Ishikawa (cell line): ENCODE results near the gene TEX10.
A peak's percentile ranks its signal among the peaks of the same experiment; 100 is the strongest.

Experiments
- CEBPB ChIP-seq: IDR thresholded peaks from 2 replicates; pipeline ENCODE4 v1.6.1; 2012
- CREB1 ChIP-seq: IDR thresholded peaks from 2 replicates; pipeline ENCODE4 v1.6.1; 2012; ENCODE audit warnings: low read depth
- EGR1 ChIP-seq: IDR thresholded peaks from 2 replicates; pipeline ENCODE4 v1.6.1; 2012
- EP300 ChIP-seq: IDR thresholded peaks from 2 replicates; pipeline ENCODE4 v1.6.1; 2012; ENCODE audit warnings: borderline replicate concordance
- FOXM1 ChIP-seq: IDR thresholded peaks from 2 replicates; pipeline ENCODE4 v1.6.1; 2012; ENCODE audit warnings: low read depth, borderline replicate concordance
- MAX ChIP-seq: IDR thresholded peaks from 2 replicates; pipeline ENCODE4 v1.6.1; 2012
- NFIC ChIP-seq: IDR thresholded peaks from 2 replicates; pipeline ENCODE4 v1.6.1; 2012
- RAD21 ChIP-seq: IDR thresholded peaks from 2 replicates; pipeline ENCODE4 v1.6.1; 2012; ENCODE audit warnings: low read depth
- REST ChIP-seq: IDR thresholded peaks from 2 replicates; pipeline ENCODE4 v1.6.1; 2012; ENCODE audit warnings: low read depth, mild to moderate bottlenecking
- TAF1 ChIP-seq: IDR thresholded peaks from 2 replicates; pipeline ENCODE4 v1.6.1; 2012; ENCODE audit warnings: low read depth, mild to moderate bottlenecking
- TCF12 ChIP-seq: IDR thresholded peaks from 2 replicates; pipeline ENCODE4 v1.6.1; 2012; ENCODE audit warnings: low read depth
- TEAD4 ChIP-seq: IDR thresholded peaks from 2 replicates; pipeline ENCODE4 v1.6.1; 2012
- YY1 ChIP-seq: IDR thresholded peaks from 2 replicates; pipeline ENCODE4 v1.6.1; 2012; ENCODE audit warnings: low read depth
- ZBTB7A ChIP-seq: IDR thresholded peaks from 2 replicates; pipeline ENCODE4 v1.6.1; 2012; ENCODE audit warnings: low read depth
- TF ChIP-seq, protein P1 (sequence below): IDR thresholded peaks from 2 replicates; pipeline ENCODE4 v1.6.1; 2012

The TEX10 gene

GRCh38 chr9:100296407-100296806 is 56.3 kb downstream of the TEX10 start:
- TF ChIP-seq FOXM1 (no peak), TCF12 (no peak), REST (no peak), YY1 (no peak), CREB1 (no peak), TAF1 (no peak), ZBTB7A (no peak), MAX (no peak)
- TF ChIP-seq, protein P1, sequence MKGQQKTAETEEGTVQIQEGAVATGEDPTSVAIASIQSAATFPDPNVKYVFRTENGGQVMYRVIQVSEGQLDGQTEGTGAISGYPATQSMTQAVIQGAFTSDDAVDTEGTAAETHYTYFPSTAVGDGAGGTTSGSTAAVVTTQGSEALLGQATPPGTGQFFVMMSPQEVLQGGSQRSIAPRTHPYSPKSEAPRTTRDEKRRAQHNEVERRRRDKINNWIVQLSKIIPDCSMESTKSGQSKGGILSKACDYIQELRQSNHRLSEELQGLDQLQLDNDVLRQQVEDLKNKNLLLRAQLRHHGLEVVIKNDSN = no peak

- TF ChIP-seq YY1 (no peak), CEBPB (0 out of 2 replicates have a peak, but pooled peaks have one; percentile 22), ZBTB7A (no peak), CREB1 (no peak), EGR1 (no peak), TCF12 (no peak)
- TF ChIP-seq, protein P1 = no peak
Observed at GRCh38 chr9:100295240-100295639, 57.5 kb downstream of the TEX10 start.

DNA sequence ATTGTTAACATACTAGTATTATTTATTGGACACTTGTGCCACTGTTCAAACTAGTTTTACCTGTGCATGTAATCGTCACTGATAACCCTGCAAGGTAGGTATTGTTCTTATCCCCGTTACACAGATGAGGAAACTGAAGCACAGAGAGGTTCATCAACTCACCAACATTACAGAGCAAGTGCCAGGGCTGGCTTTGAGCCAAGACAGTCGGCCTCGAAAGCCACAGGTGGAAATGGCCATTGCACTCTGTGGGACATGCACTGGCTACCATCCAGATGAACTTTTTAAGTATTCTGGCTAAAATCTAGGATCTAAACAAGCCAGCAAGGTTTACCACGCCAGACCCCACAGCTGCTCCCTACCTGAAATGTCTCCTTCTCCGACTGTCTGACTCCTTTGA is 57.9 kb downstream of the TEX10 start:
- TF ChIP-seq NFIC (peak; percentile 70), REST (no peak)

DNA sequence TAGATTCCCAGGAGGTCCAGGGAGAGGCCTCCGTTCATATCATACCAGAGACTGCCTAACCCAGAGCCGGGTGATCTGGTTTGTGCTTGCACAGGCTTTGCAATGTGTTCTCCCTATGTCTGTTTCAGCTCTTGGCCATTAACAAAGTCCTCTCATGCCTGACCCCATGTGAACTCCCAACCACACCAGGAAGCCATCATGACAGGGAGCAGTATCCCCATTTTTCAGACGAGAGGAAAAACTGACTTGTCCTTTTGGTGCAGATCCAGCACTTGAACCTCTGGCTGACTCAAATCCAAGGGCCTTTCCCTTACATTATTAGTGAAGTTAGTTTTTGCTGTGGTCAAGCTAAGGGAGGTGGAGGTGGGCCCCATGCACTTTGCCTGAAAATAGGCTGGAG is 58.4 kb downstream of the TEX10 start:
- TF ChIP-seq NFIC (no peak), REST (no peak), MAX (no peak), EP300 (no peak), CREB1 (no peak), TEAD4 (no peak), TCF12 (no peak)

GRCh38 chr9:100292414-100292813 is 60.3 kb downstream of the TEX10 start:
- TF ChIP-seq MAX (no peak), RAD21 (no peak), EGR1 (no peak), REST (no peak), YY1 (no peak), TEAD4 (no peak), NFIC (no peak), TAF1 (no peak), ZBTB7A (no peak)
- TF ChIP-seq, protein P1 = no peak
